Activated naive CD8-positive, alpha-beta T cell treated with anti-CD3 and anti-CD28 coated beads, Interleukin-2, amount 50 U/mL, for 16 hours (primary cell): ENCODE results near the gene CHD1L.
"Not testable (repeated sequence)": the region's sequence is repeated elsewhere in the genome, so short reads cannot be mapped to it uniquely, and the experiment has no call there.

Source experiments
- DNase-seq: peaks from one replicate; pipeline ENCODE4 v3.0.0-alpha.2; 2020; ENCODE audit warnings: low read depth, low spot score

The CHD1L gene

DNA sequence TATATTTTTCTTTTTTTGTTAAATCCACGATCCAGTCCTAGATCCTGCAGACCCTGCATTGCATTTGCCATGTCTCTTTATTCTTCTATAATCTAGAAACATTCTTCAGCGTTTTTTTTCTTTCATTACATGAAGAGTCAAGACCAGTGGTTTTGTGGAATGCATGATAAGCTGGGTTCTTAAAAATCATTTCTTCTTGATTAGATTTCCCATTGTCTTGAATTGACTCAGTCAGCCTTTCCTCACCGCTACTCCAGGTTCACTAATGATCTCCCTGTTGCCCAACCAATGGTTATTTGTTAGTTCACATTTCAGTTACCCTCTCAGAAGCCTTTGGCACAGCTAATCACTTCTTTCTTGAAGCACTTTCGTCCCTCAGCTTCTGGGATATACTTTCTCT lies 25.2 kb downstream of the CHD1L start:
- DNase-seq = no peak

GRCh38 chr1:147270721-147271120 lies 28.2 kb downstream of the CHD1L start:
- no peak for DNase-seq

GRCh38 chr1:147272042-147272441 lies 29.6 kb downstream of the CHD1L start:
- DNase-seq = no peak

DNA sequence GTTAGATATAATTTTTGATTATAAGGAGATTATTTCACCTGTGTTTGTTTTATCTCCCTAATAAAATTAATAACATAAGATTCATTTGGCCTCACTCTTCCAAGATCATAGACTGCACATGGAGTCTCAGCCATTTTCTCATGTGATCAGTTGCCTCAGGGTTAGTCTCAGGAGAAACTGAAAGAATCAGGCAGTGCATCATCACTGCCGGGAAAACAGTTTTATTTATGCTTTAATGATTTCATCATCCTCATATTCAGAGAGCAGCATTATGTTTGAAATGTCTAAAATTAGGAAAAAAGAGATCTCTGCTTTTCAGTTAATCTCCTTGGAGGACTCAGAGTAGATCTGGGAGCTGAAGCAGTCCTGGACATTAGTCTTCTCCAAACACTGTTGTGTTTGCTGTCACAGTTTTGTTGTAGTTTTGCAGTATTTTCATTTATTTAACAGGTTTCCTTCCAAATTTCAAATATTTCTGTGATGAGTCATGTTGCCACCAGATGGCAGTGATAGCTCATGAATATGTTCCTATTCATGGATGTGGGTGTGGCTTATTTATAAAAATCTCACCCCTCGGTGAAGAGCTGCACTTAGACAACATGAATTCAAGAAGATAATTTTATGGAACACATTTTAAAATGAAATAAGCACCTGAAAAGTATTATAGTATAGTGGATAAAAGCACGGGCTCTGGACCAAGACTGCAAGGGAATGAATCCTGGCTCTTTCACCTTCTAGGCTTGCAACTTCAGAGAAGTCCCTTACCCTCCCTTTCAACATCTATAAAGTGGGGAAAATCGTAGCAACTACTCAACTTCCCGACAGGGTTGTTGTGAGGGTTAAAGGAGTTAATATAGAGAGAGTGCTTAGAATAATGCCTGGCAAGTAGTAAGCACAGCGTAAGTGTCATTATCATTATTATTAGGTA lies 31.2 kb downstream of the CHD1L start:
- no peak for DNase-seq

GRCh38 chr1:147281950-147282349 lies 39.5 kb downstream of the CHD1L start:
- DNase-seq = no peak

GRCh38 chr1:147283011-147283410 lies 40.5 kb downstream of the CHD1L start:
- no peak for DNase-seq

DNA sequence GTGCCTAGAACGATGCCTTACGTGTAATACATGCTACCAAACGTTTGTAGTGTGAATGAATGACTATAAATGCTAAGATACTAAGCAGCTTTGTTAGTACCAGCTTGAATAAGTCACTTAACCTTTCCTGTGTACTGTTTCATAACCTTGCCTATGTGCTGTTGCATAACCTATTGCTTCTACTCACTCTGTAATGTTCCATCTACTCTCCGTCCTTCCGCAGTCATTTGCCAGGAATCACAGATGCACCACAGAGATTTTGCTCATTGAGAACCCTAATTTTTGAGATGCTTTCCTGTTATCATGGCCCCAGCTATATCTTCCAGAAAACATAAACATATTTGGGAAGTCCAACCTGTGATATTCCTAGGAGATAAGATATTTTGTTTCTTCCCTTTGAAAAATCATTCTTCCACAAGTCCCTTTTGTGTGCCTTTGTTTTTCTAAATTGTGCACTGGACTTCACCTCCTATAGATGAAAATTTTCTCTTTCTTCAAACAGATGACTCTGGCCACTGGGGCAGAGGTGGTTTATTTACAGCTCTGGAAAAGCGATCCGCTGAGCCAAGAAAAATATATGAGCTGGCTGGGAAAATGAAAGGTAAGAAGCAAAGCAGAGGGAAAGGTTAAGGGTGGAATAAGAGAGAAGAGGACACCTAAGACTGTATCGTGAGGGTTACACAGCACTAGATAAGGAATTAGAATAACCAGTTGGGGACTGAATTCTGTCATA lies 44.8 kb downstream of the CHD1L start:
- DNase-seq = no peak

DNA sequence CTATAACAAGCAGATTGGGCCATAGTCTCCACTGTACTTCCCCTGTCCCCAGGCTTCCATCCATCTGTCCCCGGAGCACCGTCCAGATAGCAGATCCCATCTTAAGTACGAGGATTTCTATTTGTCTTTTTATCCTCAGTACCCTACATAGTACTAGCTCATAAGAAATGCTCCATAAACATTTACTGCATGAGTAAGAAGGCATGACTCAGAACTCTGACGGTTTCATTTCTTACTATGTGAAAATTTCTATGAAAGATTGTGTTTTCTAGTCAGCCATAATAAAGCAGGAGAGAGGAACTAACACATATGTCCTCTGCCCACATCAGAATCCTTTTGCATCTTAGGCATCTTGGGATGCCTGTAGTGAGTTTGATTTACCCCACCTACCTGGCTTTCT lies 49.5 kb downstream of the CHD1L start:
- DNase-seq = no peak

DNA sequence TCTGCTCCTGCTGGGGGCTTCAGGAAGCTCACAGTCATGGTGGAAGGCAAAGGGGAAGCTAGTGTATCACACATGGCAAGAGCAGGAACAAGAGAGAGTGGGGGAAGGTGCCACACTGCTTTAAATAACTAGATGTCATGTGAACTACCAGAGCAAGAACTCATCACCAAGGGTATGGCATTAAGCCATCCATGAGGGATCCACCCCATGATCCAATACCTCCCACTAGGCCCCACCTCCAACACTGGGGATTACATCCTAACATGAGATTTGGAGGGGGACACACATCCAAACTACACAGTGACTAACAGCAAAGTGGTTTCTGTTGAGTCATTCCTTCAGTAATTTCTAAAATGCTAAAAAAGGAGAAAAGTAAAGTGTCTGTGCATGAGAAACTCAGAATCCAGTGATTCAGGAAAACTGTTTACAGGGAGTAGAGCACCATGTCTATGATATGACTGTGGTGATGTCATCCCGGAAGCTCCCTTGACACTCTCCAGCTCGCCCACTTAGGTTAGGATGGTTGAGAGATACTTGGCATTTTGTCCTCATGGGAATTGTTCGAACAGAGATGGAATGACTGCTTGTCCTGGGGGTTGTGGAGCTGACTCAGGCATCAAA lies 50.3 kb downstream of the CHD1L start:
- no peak for DNase-seq

GRCh38 chr1:147297438-147297837 lies 55.0 kb downstream of the CHD1L start:
- no peak for DNase-seq

DNA sequence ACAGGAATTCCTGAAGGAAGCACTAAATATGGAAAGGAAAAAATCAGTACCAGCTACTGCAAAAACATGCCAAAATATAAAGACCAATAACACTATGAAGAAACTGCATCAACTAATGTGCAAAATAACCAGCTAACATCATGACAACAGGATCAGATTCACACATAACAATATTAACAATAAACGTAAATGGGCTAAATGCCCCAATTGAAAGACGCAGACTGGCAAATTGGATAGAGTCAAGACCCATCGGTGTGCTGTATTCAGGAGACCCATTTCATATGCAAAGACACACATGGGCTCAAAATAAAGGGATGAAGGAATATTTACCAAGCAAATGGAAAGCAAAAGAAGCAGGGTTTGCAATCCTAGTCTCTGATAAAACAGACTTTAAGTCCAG lies 63.3 kb downstream of the CHD1L start:
- DNase-seq = not testable (repeated sequence)

DNA sequence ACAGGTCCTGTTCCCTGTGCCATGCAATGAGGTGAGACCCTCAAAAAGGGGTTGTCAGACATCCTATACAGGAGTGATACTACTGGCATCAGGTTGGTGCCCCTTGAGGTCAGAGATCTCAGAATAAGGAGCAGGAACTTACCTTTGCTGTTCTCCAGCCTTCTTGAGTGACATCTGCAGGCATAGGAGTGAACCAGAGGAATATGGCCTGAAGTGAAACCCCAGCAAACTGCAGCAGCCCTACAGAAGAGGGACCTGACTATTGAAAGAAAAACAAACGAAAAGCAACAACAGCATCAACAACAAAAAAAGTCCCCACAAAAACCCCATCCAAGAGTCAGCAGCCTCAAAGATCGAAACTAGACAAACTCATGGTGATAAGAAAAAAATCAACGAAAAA lies 74.5 kb downstream of the CHD1L start:
- DNase-seq = no peak

DNA sequence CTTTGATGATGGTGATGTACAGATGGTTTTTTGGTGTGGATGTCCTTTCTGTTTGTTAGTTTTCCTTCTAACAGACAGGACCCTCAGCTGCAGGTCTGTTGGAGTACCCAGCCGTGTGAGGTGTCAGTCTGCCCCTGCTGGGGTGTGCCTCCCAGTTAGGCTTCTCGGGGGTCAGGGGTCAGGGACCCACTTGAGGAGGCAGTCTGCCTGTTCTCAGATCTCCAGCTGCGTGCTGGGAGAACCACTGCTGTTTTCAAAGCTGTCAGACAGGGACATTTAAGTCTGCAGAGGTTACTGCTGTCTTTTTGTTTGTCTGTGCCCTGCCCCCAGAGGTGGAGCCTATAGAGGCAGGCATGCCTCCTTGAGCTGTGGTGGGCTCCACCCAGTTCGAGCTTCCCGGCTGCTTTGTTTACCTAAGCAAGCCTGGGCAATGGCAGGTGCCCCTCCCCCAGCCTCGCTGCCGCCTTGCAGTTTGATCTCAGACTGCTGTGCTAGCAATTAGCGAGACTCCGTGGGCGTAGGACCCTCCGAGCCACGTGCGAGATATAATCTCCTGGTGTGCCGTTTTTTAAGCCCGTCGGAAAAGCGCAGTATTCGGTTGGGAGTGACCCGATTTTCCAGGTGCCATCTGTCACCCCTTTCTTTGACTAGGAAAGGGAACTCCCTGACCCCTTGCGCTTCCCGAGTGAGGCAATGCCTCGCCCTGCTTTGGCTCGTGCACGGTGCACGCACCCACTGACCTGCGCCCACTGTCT lies 84.6 kb downstream of the CHD1L start:
- not testable (repeated sequence) for DNase-seq

- DNase-seq = no peak
Measured at GRCh38 chr1:147334292-147334691, 91.8 kb downstream of the CHD1L start.

DNA sequence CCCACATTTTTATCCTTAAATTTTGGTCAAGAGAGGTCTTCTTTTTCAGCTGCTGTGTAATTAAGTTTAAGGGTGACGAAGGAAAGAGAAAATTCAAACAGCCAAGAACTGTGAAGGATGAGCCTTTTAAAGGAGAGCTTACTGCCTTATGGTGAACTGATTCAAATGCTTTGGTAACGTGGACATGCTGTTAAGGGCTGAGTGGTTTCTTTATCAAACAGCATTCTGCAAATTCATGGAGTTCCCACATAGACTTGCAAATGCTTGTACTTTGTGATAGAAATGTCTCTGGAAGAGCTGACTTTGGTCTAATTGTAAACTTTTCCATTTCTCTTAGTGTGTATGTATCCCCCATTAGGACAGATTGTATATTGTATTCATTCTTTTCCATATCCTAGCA lies 93.8 kb downstream of the CHD1L start:
- DNase-seq = no peak

GRCh38 chr1:147337040-147337630 lies 94.7 kb downstream of the CHD1L start:
- no peak for DNase-seq

DNA sequence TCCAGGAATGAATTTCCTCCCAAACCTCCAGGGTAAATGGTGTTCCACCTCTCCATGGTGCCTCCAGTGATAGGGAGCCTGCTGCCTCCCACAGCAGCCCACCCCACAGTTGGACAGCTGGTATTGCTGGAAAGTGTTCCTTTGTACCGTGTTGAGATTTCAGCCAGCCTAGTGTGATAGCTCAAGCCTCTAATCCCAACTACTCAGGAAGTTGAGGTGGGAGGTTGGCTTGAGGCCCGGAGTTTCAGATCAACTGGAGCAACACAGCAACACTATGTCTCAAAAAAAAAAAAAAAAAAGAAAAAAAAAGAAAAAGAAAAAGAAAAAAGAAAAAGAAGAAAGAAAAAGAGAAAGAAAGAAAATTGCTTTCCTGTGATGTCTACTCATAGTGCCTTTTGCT lies 96.1 kb downstream of the CHD1L start:
- DNase-seq = no peak

- DNase-seq = no peak
Measured at GRCh38 chr1:147341246-147341645, 98.8 kb downstream of the CHD1L start.
